HCT116 (cell line): Measurements from ENCODE around the gene PDE6B. TPM values are rescaled to one million over a fixed set of nuclear protein-coding genes. Genes with fewer than 3 reads are reported as not detected.

ENCODE experiments used
- ATAC-seq: fragments of 200-7000 bp; cut with Tn5 transposase; 2 replicates; pipeline ENCODE4 v1.9.1; 2020; ENCODE audit warnings: mild to moderate bottlenecking, moderate library complexity
- BruUV-seq: library from RNA; stranded (reverse); fragments of 400-500 nt; replicated peaks from 2 replicates; lab custom pipeline; 2021; lab: Mats Ljungman, UMichigan
- CTCF ChIA-PET: fragments of 300-600 bp; sonication (Branson Sonifier 250); formaldehyde crosslinking; loops from one replicate; lab custom pipeline; 2021; ENCODE audit warnings: antibody characterized with exemption; lab: Charles Lee
- POLR2A ChIA-PET: fragments of 300-600, 350-600 bp; sonication (Branson Sonifier 250); formaldehyde crosslinking; loops from one replicate; lab custom pipeline; 2021; ENCODE audit warnings: antibody characterized with exemption; lab: Charles Lee
- RAD21 ChIA-PET, 2 experiments: fragments of 300-600 bp; sonication (Branson Sonifier 250); formaldehyde crosslinking; loops; one replicate each; lab custom pipeline; 2023; ENCODE audit warnings: low total read pairs in 2 of 2; ENCODE audit not compliant: uncharacterized antibody in 2 of 2, unreplicated experiment in 2 of 2, low non-redundant PET in 1 of 2; lab: Charles Lee
- DNase-seq: peaks from one replicate; pipeline ENCODE4 v3.0.0-alpha.2; 2010; ENCODE audit warnings: low read depth, low spot score
- H2AFZ ChIP-seq: fragments of 200-600 bp; shearing (Covaris generic), sonication (generic); 2 replicates; pipeline ENCODE4 v1.6.1; 2017; ENCODE audit warnings: low read depth, mixed run types, mixed read lengths, antibody characterized with exemption, low read length; ENCODE audit not compliant: poor library complexity, severe bottlenecking
- H3K27ac ChIP-seq: 2 replicates; pipeline ENCODE4 v1.5.1; 2012; ENCODE audit warnings: low read depth, low read length
- H3K27me3 ChIP-seq: fragments of 200-600 bp; sonication (generic); 2 replicates; pipeline ENCODE4 v1.6.1; 2016; ENCODE audit warnings: mixed run types, low read length, mixed read lengths; ENCODE audit not compliant: insufficient read depth
- H3K36me3 ChIP-seq, 2 experiments: fragments of 200-500 bp in 1 of 2; fragments of 200-600 bp in 1 of 2; sonication (Bioruptor generic) in 1 of 2; sonication (generic) in 1 of 2; 2 replicates each; pipeline versions ENCODE4 v1.5.1 to v1.6.1; 2014 to 2016; ENCODE audit warnings: low read length in 2 of 2, inconsistent platforms in 1 of 2, mixed read lengths in 1 of 2, mixed run types in 1 of 2; ENCODE audit not compliant: insufficient read depth in 2 of 2, control insufficient read depth in 1 of 2
- H3K4me1 ChIP-seq, 2 experiments: fragments of 200-600 bp in 1 of 2; sonication (generic) in 1 of 2; 2 replicates each; pipeline versions ENCODE4 v1.5.1 to v1.6.1; 2012 to 2017; ENCODE audit warnings: low read length in 2 of 2, inconsistent platforms in 1 of 2, mild to moderate bottlenecking in 1 of 2, mixed read lengths in 1 of 2, mixed run types in 1 of 2, moderate library complexity in 1 of 2; ENCODE audit not compliant: insufficient read depth in 2 of 2, control insufficient read depth in 1 of 2
- H3K4me2 ChIP-seq: fragments of 200-600 bp; sonication (generic); 2 replicates; pipeline ENCODE4 v1.6.1; 2017; ENCODE audit warnings: mixed run types, low read length, mixed read lengths
- H3K4me3 ChIP-seq, 2 experiments: fragments of 200-600 bp in 1 of 2; sonication (generic) in 1 of 2; replicated peaks in 1 of 2; 2 replicates each; pipeline ENCODE4 v1.5.1; 2011 to 2016; ENCODE audit warnings: low read length in 2 of 2, control low read depth in 1 of 2, low read depth in 1 of 2, mild to moderate bottlenecking in 1 of 2, mixed read lengths in 1 of 2, mixed run types in 1 of 2
- H3K79me2 ChIP-seq: fragments of 200-600 bp; sonication (generic); 2 replicates; pipeline ENCODE4 v1.6.1; 2017; ENCODE audit warnings: mild to moderate bottlenecking, mixed run types, low read length, moderate library complexity, mixed read lengths; ENCODE audit not compliant: insufficient read depth
- H3K9ac ChIP-seq: fragments of 200-600 bp; sonication (generic); 2 replicates; pipeline ENCODE4 v1.6.1; 2016; ENCODE audit warnings: low read length, mixed read lengths
- H3K9me2 ChIP-seq: fragments of 200-600 bp; sonication (generic), shearing (Covaris generic); 2 replicates; pipeline ENCODE4 v1.6.1; 2017; ENCODE audit warnings: mixed run types, mild to moderate bottlenecking, moderate library complexity; ENCODE audit not compliant: insufficient read depth
- H3K9me3 ChIP-seq, 2 experiments: fragments of 200-500 bp in 1 of 2; fragments of 200-600 bp in 1 of 2; sonication (Bioruptor generic) in 1 of 2; sonication (generic) in 1 of 2; 2 replicates each; pipeline ENCODE4 v1.6.1; 2014 to 2017; ENCODE audit warnings: low read length in 2 of 2, mixed read lengths in 2 of 2, inconsistent platforms in 1 of 2, low read depth in 1 of 2, mild to moderate bottlenecking in 1 of 2, mixed run types in 1 of 2, moderate library complexity in 1 of 2; ENCODE audit not compliant: control insufficient read depth in 1 of 2, insufficient read depth in 1 of 2
- H4K20me1 ChIP-seq: fragments of 200-600 bp; sonication (generic), shearing (Covaris generic); 2 replicates; pipeline ENCODE4 v1.6.1; 2017; ENCODE audit warnings: mixed run types, mild to moderate bottlenecking, moderate library complexity; ENCODE audit not compliant: insufficient read depth
- ATF3 ChIP-seq: IDR thresholded peaks from 2 replicates; pipeline ENCODE4 v1.6.1; 2012
- EZH2phosphoT487 ChIP-seq: fragments of 200-600 bp; IDR thresholded peaks from 2 replicates; pipeline ENCODE4 v1.6.1; 2018; ENCODE audit warnings: antibody characterized with exemption, borderline replicate concordance
- FOSL1 ChIP-seq: IDR thresholded peaks from 2 replicates; pipeline ENCODE4 v1.6.1; 2012; ENCODE audit warnings: low read depth
- JUND ChIP-seq: IDR thresholded peaks from 2 replicates; pipeline ENCODE4 v1.6.1; 2012
- MAX ChIP-seq: IDR thresholded peaks from 2 replicates; pipeline ENCODE4 v1.6.1; 2012
- POLR2A ChIP-seq: IDR thresholded peaks from 2 replicates; pipeline ENCODE4 v1.7.0; 2011; ENCODE audit warnings: borderline replicate concordance; ENCODE audit not compliant: insufficient read depth, insufficient read length; ENCODE audit errors: extremely low read depth
- POLR2AphosphoS5 ChIP-seq: IDR thresholded peaks from 2 replicates; pipeline ENCODE4 v1.6.1; 2011; ENCODE audit warnings: mild to moderate bottlenecking, low read depth, low read length, moderate library complexity
- RAD21 ChIP-seq: IDR thresholded peaks from 2 replicates; pipeline ENCODE4 v1.6.1; 2012; ENCODE audit warnings: low read depth, mild to moderate bottlenecking
- REST ChIP-seq: IDR thresholded peaks from 2 replicates; pipeline ENCODE4 v1.6.1; 2012; ENCODE audit warnings: low read depth
- SIN3A ChIP-seq: IDR thresholded peaks from 2 replicates; pipeline ENCODE4 v1.6.1; 2012; ENCODE audit warnings: low read depth
- SP1 ChIP-seq: IDR thresholded peaks from 2 replicates; pipeline ENCODE4 v1.6.1; 2012; ENCODE audit warnings: low read depth
- SRF ChIP-seq: IDR thresholded peaks from 2 replicates; pipeline ENCODE4 v1.6.1; 2012; ENCODE audit warnings: low read depth
- YY1 ChIP-seq: IDR thresholded peaks from 2 replicates; pipeline ENCODE4 v1.6.1; 2011; ENCODE audit warnings: low read length, low read depth, moderate library complexity, mild to moderate bottlenecking; ENCODE audit not compliant: insufficient replicate concordance; ENCODE audit errors: extremely low read depth
- ZFX ChIP-seq: fragments of 450-650 bp; IDR thresholded peaks from 2 replicates; pipeline ENCODE4 v1.6.1; 2017
- ZNF274 ChIP-seq: fragments of 200-500 bp; sonication (Bioruptor generic); IDR thresholded peaks from 2 replicates; pipeline ENCODE4 v1.6.1; 2014; ENCODE audit warnings: mild to moderate bottlenecking, low read depth, low read length, inconsistent platforms
- intact Hi-C: fragments of 100-400 bp; cut with micrococcal nuclease; formaldehyde crosslinking; loops from 2 replicates; pipeline ENCODE4 v1.10.0; 2022
- total RNA-seq: library from RNA; stranded (reverse); gene quantifications from one replicate; pipeline ENCODE4 v1.2.1, GENCODE V29; 2021; ENCODE audit not compliant: unreplicated experiment

The PDE6B gene
- total RNA-seq, 1 experiment from 2014 or later, result not detected

GRCh38 chr4:666822-667544, 41.6 kb downstream of the PDE6B start:
- Histone ChIP-seq H3K4me3 (no peak overlapping the region), H3K27me3 (no peaks in the 10 kb centered on the region), H3K9me3 (no peaks in the 10 kb centered on the region), H3K4me2 (no peak overlapping the region), H2AFZ (no peak overlapping the region), H3K9me2 (no peaks in the 10 kb centered on the region), H3K27ac (no peak overlapping the region)
- ATAC-seq (no peak), DNase-seq (no peak)
- POLR2A ChIA-PET, result no interaction called here
- intact Hi-C loops, result no loop called here
- no TSS peak for BruUV-seq
- CTCF ChIA-PET, result no interaction called here
- TF ChIP-seq SIN3A (no peak), POLR2AphosphoS5 (no peak), MAX (no peak), POLR2A (no peak), RAD21 (no peak), FOSL1 (no peak), ZFX (no peak), REST (no peak), YY1 (no peak), ATF3 (no peak), EZH2phosphoT487 (no peak), ZNF274 (no peak), SRF (no peak), JUND (no peak), SP1 (no peak)
- TF ChIP-seq, all 23 proteins: peak for 0
- Histone ChIP-seq H3K4me1 (peaks cover 0 to 8% of the 10 kb centered on the region in 2 experiments; a peak in 1 of 4 replicates), H3K36me3 (peaks cover 5 to 11% of the 10 kb centered on the region in 2 experiments), H4K20me1 (no peaks in the 10 kb centered on the region), H3K9ac (no peak overlapping the region), H3K79me2 (peaks cover 1% of the 10 kb centered on the region; the same call in 1 of the 2 replicates)
- RAD21 ChIA-PET, result no interaction called here
